GM19193 (cell line): ENCODE measurements around the gene ESR2.

Experiments used
- POLR2A ChIP-seq: IDR thresholded peaks from 4 replicates; pipeline ENCODE4 v1.6.1; 2011; ENCODE audit not compliant: insufficient read depth, insufficient read length; ENCODE audit errors: extremely low read depth

Gene ESR2

DNA sequence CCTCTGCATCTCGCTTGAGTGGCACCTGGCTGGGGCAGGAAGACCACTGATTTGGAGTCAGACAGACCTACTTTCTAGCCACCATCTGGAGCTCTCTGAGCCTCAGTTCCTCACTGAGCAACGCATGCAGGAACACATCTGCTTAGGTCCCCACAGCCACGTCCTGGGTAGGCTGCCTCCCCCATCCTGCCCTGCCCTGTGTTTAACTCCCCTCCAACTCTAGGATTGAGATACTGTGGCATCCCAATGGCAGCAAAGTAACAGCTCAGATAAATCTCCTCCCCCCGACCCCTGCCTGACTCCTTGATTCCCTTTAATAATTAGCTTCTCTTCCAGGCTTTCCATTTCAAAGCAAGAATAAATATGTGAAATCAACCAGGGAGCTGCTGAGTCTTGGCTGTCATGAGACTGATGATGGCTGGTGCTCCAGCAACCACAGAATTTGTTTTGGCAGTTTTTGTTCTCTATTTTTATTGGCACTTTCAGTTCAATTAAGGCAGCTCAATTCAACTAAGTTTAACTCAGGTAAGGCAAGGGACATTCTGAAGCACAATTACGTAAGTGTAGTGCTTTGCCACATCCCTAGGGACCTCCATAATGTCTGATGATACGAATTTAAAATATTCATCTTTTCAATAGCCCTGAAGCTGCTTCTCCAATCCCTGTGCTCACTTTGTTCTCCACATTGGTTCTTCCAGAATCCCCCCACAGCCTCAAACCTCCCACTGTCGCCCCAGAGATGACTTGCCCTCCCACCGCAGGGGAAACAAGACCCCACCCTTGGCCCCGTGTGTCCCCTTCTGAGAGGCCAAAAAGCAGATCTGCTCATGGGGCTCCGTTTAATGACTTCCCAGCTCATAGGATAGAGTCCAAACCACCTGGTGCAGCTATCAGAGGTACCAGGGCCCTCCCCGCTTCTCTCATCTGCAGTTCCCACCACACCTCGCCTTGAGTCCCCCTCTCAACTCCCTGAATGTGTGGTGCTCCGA, 58.2 kb downstream of the ESR2 start:
- TF ChIP-seq POLR2A: peak; percentile 60

DNA sequence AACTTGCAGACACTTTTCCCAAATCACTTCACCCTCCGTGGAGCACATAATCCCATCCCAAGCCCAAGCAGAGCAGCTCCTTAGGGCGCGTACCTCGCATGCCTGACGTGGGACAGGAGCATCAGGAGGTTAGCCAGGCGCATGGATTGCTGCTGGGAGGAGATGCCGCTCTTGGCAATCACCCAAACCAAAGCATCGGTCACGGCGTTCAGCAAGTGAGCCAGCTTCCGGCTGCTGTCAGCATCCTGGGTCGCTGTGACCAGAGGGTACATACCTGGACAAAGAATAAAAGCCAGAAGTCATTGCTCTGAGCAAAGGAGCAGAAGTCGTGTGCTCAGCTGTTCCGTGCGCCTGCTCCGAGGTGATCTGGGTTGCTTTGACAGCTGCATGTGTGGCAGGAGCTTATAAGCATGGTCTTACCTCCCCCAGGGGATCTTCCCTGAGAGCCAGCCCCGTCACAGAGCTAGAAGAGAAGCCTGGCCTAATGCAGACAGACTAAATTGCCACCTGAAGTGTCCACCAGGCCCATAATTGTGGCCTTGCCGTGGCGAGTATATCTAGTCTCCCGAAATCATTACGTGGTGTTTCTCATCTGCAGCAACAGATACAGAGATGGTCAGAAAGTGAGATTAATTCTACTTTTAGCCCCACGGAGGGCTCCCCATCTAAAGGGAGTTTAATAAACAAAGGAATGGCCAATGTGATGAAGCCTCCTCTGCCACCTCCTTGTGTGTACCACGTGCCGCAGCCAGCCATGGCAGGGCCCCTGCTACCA, 59.1 kb downstream of the ESR2 start:
- TF ChIP-seq POLR2A: no peak

DNA sequence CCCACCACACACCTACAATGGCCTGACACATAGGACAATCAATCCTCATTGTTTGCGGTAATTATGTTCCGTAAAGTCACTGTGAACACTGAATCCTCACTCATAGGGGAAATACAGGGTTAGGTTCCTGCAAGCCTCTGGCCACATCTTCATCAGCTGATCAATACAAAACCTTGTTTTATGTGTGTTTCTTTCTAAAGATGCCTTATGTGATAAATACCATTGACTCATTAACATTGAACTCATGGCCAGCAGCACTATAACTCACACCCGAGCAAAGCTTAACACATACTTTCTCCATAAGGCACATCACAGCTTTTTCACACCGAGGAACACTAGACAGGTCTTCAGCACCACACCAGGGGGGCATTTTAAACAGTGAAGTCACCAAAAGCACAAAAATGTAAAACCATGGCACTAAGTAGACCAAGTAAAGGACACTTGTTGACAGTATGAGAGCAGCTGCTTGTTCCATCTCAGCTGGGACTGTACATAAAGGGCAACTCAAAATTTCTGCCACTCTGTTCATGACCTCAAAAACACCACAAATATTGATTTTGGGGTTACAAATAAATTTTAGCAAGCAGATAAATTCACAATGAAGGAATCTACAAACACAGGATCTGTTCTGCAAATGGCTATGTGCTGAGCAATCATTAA, 60.5 kb downstream of the ESR2 start:
- TF ChIP-seq POLR2A: no peak

DNA sequence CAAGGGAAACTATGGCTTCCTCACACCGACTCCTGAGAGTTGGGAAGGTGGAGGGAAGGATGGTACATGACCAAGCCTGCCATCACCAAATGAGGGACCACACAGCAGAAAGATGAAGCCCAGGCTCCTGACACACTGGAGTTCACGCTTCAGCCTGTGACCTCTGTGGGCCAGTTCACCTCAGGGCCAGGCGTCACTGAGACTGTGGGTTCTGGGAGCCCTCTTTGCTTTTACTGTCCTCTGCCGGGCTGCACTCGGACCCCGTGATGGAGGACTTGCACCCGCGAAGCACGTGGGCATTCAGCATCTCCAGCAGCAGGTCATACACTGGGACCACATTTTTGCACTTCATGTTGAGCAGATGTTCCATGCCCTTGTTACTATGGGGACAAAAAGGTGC, 61.2 kb downstream of the ESR2 start:
- no peak for TF ChIP-seq POLR2A

DNA sequence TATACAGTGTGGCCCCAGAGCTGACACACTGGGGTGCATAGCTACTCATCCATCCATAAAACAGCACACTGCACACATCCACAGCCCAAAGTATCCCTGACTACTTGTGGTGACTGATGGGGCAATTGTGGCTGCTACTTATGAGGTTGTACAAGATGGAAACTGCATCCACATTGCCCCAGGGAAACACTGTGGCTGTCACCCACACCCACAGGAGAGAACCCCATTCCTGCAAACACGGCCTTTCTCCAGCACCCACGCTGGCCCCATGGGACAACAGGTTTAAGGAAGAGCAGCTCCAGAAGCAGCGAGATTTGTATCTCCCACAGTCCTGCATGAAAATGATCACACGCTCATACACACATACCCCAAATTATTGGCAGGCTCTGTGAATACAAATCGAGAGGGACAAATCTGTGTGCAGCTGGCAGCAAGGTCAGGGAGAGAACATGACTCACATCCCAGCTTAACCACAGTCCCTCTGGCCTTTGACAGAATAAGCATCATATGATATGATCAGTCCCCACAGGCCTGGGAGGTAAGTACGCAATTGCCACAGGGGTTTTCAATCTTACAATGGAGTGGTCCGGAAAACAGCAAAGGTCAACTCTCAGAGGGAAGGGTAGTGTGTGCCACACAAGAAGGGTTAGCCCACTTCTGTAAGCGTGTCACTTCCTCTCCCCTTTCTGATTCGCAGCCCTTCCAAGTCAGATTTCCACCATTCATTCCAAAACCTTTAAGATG, 61.9 kb downstream of the ESR2 start:
- no peak for TF ChIP-seq POLR2A

DNA sequence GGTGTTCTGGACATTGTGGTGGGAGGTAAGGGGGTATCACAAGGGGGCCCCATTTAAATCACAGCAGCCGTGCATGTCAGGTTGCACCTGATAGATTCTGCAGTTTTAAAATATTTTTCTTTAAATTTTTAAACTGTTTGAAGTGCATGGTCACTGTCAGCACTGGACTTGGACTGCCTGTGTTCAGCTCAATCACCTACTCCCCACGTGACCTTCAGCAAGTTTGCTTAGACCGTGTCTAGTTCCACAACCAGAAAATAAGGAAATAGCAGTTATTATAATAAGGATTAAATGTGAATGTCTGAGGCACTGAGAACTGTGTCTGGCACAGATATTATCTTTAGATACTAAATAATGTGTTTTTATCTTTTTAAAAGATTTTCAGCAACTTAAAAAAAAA, 64.7 kb downstream of the ESR2 start:
- no peak for TF ChIP-seq POLR2A

DNA sequence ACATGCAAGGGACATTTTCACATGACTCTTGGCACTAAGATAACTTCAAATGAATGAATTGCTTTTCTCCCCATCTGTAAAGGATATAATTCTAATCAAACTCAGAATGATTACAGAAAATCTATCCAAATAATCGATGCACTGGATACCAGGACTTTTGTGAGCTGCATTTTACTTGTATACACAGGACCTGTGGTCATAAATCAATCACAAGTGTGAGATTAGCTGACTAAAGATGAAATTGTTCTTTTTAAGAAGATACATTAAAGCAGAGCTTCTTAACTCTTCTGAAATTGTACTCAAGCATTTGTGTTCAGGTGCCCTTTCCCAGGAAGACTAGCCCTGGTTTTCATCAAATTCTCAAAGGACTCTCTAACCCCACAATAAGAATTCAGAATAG, 66.3 kb downstream of the ESR2 start:
- TF ChIP-seq POLR2A: no peak

DNA sequence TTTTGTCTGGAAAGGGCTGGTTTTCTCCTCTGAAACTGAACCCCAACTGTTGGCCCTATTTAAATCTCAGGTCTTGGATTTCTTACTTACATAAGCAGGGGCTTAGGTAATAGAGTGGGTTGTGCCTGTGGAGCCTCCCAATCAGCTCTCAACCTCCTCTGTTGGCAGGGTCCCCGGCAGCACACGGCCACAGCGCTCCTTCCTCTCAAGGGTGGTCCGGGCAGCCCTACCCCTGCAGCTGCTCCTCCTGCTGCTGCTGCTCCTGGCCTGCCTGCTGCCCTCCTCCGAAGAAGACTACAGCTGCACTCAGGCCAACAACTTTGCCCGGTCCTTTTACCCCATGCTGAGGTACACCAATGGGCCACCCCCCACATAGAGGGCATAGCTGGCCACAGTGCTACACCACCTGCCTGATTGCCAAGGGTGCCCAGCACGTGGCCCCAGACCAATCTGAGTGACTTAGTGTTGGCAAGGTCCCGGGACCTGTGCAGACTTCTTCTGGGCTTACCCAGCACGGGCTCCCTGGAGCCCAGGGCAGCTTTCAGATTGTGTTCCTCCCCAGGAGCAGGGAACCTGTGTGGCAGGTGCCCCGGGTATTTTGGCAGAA, 68.9 kb downstream of the ESR2 start:
- TF ChIP-seq POLR2A: no peak

DNA sequence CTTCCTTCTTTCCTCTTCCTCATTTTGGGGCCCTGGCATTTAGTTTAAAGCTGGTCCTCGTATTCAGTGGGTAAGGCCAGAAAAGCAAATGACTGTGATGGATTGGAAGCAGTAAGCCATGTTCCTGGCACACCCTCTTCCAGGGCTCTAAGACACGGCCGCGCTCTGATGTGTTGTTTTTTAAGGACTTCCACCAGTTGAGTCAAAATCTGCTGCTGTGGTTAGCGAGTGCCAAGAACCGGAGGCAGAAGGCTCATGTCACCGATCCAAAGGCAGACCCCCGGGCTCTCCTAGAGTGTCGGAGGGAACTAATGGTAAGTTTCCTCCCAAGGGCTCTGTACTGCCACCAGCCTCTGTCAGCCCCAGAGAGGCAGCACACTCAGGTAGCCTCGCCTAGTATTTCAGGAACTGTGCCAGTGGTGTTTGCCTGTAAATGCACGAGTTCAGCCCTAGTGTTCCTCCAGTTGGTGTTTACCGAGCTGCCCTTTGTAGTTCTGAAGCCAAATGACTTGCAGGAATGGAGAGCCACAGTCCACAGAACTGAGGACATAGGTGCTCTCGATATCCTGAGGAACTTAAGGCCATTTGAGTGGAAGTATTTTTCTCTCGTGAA, 72.7 kb downstream of the ESR2 start:
- TF ChIP-seq POLR2A: no peak

DNA sequence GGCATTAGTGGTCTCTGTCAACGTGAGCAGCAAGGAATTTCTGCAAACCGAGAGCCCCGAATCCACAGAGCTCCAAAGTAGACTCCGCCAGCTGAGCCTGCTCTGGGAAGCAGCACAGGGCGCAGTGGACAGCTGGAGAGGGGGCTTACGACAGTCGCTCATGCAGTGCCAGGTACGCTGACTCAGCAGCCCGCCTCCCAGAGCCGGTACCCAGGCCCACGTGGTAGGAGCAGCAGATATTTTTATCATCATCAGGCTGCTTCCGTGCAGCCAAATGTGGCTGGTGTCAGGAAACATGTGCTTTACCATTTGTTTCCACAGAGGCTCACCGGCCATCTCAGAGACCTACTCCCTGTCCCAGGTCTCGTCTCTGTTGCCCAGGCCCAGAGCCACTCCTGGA, 73.7 kb downstream of the ESR2 start:
- no peak for TF ChIP-seq POLR2A

DNA sequence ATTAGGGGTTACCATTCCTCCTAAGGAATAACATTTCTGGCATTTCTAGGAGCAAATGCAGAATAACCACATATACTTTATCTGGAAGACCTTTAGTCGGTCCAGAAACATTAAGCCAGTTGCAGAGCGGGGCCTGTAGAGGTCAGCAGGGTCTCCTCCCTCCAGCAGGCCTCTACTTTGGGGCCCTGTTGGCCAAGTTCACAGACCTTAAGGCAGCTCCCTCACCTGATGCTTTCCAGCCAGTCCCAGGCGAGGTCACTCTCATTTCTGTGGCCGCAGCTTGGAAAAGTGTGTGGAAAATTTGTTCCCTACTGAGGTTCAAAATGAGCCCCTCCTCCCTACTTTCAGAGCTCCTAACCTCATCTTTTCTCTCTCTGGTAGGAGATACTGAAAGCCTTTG, 74.1 kb downstream of the ESR2 start:
- no peak for TF ChIP-seq POLR2A

DNA sequence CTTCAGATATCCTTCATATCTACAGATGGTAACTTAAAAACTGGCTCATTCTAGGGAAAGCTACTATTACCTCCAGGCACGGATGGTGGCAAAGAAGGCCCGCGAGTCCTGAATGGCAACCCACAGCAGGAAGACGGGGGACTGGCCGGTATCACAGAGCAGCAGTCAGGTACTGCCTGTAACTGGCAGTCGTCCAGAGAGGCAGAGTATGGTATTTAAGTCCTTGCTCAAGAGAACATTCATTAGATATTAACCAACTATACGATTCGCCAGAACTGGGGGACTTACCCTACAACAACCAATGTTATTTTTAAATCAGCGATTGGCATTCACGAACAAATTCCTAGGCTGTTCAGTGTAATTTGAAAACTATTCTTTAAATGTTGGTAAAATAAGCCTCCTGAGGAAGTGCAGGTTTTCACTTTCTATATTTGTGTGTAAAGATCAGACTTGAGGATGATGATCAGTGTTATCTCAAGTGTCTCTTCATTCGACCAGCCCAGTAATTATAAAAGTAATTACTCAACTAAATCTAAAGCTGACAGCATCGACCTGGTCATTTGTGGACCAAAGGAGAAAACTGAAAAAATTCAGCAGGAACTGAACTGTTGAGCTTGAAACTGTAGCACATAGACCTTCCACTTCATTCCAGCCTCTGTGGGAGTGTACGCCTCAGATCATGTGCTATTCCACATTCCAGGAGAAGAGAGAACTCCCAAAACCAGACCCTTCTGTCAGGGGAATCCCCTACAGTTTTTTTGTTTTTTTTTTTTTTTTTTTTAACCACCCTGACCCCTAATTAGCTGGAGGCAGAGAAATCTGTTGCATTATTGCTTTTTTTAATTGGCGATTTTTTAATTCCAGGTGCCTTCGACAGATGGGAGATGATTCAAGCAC, 75.6 kb downstream of the ESR2 start:
- TF ChIP-seq POLR2A: no peak

DNA sequence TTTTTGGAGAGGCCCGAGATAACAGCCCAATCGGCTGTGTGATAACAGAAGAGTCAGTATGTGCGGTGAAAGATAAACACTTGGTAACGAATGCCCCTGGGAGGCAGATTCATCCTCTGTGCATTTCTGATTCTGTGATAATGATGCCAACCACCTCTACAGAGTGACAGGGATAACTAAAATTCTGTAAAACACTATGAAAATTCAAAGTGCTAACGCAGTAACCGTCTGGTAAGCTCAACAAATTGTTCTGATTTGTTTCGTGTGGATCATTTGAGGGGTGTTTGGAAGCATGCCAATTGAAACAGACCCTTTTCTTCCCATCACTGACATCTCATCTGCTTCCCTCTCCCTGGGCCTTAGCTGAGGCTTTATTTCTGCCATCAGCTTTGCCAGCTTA, 76.3 kb downstream of the ESR2 start:
- TF ChIP-seq POLR2A: no peak
